ENCODE measurements around the gene DIP2B.
"Not testable (repeated sequence)": the region's sequence is repeated elsewhere in the genome, so short reads cannot be mapped to it uniquely, and the experiment has no call there.

Gene DIP2B

GRCh38 chr12:50488801-50489200, 16.0 kb upstream of the DIP2B start:
- no peaks in the 10 kb centered on the region for H3K27me3 ChIP-seq
- DNase-seq, result no peak
- no peak overlapping the region for H3K4me3 ChIP-seq (ENCODE audit: low read depth, low read length)
- TF ChIP-seq CTCF (IDR thresholded peaks at IDR 0.05; ENCODE audit: low read depth, low read length), result no peak
- no peaks in the 10 kb centered on the region for H3K4me1 ChIP-seq
- no peaks in the 10 kb centered on the region; the same call in 1 of the 2 replicates for H3K9me3 ChIP-seq
- no peaks in the 10 kb centered on the region for H3K36me3 ChIP-seq

DNA sequence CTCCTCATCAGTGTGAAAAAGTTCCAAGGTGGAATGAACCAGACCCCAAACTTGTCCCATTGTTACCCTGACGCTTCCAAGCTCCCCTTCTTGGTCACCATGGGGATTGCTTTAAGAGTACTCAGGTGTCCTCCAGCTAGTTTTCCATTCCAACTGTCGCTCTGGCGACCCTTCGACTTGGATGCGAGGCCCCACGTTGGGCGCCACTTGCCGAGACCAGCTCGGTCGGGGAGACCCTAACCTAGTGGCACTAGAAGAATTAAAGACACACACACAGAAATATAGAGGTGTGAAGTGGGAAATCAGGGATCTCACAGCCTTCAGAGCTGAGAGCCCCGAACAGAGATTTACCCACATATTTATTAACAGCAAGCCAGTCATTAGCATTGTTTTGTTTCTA, 6.7 kb upstream of the DIP2B start:
- H3K4me1 ChIP-seq; H3K36me3 ChIP-seq; H3K4me3 ChIP-seq (ENCODE audit: low read depth, low read length); DNase-seq; H3K9me3 ChIP-seq; H3K27me3 ChIP-seq: not testable (repeated sequence)

DNA sequence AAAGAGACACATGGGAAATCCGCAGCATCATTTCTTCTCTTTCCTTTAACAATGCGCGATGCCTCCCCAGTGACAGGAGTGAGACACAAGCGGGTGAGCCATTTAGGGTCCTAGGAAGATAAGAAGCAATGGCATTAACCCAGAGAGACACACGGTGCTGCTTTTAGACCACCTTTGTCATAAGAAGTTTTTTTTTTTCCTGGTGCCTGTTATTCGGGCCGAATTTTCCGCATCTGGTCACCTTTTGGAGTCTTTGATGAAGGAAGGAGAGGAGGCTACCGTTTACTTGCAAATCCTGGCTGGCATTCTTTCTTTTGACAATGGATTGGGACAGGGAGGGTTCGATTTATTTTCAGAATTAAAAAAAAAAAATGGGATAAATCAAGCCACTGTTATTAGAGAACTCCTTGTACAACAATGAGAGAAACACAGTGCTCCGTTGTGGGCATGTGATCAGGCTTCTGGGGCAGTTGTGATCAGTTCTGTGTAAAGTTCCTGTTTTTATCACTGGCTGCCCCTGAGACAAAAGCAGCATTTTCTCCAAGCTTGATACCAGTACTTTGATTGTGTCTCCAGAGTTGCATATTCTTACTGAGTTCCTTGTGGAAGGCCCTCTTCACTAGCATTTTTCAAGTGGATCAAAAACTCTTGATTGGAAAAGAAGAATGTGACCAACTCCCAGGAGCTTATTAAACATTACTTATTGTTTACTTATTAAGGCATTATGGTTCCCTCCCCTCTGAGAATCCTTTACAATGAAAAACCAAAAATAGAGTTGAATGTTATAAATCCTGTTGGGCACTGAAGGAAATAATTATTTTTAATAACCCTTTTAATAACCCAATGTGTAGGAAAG, 1.1 kb downstream of the DIP2B start:
- TF ChIP-seq CTCF (IDR thresholded peaks at IDR 0.05; ENCODE audit: low read depth, low read length), result no peak
- Histone ChIP-seq H3K4me3 (ENCODE audit: low read depth, low read length) (peak overlapping the region; percentile 98), H3K9me3 (no peaks in the 10 kb centered on the region), H3K36me3 (no peaks in the 10 kb centered on the region; the same call in 1 of the 2 replicates), H3K27me3 (no peaks in the 10 kb centered on the region), H3K4me1 (no peaks in the 10 kb centered on the region)
- DNase-seq, result no peak

- DNase-seq, result no peak
- Histone ChIP-seq H3K4me1 (no peaks in the 10 kb centered on the region), H3K27me3 (no peaks in the 10 kb centered on the region), H3K9me3 (no peaks in the 10 kb centered on the region), H3K4me3 (ENCODE audit: low read depth, low read length) (no peak overlapping the region), H3K36me3 (no peaks in the 10 kb centered on the region; the same call in 1 of the 2 replicates)
- TF ChIP-seq CTCF (IDR thresholded peaks at IDR 0.05; ENCODE audit: low read depth, low read length), result no peak
Observed at GRCh38 chr12:50506753-50507473, 2.1 kb downstream of the DIP2B start.

DNA sequence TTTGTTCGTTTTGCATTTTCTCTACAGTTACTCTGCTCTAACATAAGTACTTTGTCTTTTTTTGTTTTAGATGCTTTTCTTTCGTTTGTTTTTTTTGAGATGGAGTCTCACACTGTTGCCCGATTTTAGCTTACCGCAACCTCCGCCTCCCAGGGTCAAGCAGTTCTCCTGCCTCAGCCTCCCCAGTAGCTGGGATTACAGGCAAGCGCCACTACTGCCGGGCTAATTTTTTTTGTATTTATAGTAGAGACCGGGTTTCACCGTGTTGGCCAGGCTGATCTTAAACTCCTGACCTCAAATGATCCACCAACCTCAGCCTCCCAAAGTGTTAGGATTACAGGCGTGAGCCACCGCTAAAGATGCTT, 2.7 kb downstream of the DIP2B start:
- TF ChIP-seq CTCF (IDR thresholded peaks at IDR 0.05; ENCODE audit: low read depth, low read length), result no peak
- H3K4me1 ChIP-seq, result no peaks in the 10 kb centered on the region
- H3K9me3 ChIP-seq, result no peaks in the 10 kb centered on the region
- H3K27me3 ChIP-seq, result no peaks in the 10 kb centered on the region
- H3K36me3 ChIP-seq, result no peaks in the 10 kb centered on the region; the same call in 1 of the 2 replicates
- no peak overlapping the region for H3K4me3 ChIP-seq (ENCODE audit: low read depth, low read length)
- no peak for DNase-seq

DNA sequence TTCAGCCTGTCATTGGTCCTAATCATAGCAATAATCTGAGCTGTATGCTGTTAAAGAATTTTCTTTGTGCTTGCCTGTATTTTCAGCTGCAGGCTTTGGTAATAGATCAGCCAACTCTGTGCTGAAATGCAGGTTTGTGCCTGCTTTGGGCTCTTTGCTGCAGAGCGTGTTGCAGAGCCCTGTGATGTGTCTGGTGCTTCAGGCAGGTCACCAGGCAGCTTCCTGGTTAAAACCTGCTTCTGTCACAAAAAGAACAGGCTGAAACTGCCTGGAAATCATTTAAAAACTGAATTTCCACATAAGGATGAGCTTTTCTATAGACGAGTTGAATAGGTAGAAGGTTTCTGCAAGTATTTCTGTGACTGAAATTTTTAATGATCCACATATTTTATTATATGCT, 3.1 kb downstream of the DIP2B start:
- Histone ChIP-seq H3K9me3 (no peaks in the 10 kb centered on the region), H3K36me3 (no peaks in the 10 kb centered on the region; the same call in 1 of the 2 replicates), H3K4me3 (ENCODE audit: low read depth, low read length) (no peak overlapping the region), H3K4me1 (no peaks in the 10 kb centered on the region), H3K27me3 (no peaks in the 10 kb centered on the region)
- TF ChIP-seq CTCF (IDR thresholded peaks at IDR 0.05; ENCODE audit: low read depth, low read length), result no peak
- peak; percentile 13 for DNase-seq

Data from BE2C (cell line).